GM21717 (cell line): ENCODE measurements around the gene RBMS2.
A peak's percentile ranks its signal among the peaks of the same experiment; 100 is the strongest.

Experiments used
- ATAC-seq: cut with Tn5 transposase; IDR thresholded peaks from one replicate; pipeline ENCODE4 v1.9.1; 2021; ENCODE audit warnings: mild to moderate bottlenecking, moderate library complexity; ENCODE audit not compliant: unreplicated experiment

Gene RBMS2

DNA sequence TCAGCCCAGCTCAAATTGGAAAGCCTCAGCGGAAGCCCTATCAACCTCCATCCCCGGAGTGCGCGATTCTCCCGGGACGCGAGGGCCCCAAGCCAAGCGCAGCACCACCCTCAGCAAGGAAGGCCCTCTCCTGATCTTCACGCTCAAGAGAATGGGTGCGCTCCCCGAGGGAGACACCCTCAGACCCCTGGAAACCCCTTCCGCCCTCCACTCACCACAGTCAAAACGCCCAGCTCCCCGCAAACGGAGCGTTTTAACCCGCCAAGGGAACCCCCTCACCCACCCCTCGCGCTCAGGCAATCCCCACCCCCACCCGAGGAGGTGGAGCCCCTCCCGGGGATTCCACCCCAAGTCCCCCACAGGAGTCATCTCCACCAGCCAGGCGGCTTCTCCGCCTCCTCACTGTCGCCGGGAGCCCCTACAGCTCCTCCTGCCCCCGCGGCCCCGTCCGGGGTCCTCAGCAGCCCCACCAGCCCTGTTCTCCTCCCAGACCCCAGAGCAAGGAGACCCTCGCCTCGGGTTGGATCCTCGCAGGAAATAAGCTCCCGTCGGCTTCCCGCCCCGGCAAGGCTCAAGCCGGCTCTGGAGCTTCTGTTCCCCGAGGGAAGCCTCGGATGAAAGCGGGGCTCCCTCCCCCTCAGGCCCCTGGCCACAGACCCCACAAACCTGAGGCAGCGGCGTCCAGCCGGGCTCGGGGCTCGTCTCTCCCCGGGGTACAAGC, 108.0 kb downstream of the RBMS2 start:
- ATAC-seq = peak; percentile 13

DNA sequence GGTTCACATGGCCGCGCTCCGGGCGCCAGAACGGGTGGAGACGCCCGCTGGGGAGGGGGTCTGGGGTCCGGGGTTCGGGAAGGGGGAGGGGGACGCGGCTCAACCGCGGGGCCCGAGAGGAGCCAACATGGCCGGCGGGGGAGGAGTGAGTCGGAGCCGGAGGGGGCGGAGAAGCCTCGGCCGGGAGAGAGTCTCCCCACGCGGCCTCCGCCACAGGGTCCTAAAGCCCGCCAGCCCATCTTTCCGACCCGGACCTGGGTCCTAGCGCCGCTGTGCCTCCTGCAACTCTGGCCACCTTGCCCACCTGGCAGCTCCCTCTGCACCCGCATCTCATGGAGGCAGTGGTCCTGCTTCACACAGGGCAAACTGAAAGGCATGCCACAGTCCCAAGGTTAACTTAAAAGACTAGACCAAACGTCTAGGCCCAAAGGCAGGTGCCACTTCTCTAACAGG, 108.6 kb downstream of the RBMS2 start, which contains the start of gene BAZ2A:
TSS of gene BAZ2A (minus strand) at position 147 of the 453 bp plus-strand sequence. CDS start 12,796 bp downstream, outside the sequence.
- peak; percentile 39 for ATAC-seq

DNA sequence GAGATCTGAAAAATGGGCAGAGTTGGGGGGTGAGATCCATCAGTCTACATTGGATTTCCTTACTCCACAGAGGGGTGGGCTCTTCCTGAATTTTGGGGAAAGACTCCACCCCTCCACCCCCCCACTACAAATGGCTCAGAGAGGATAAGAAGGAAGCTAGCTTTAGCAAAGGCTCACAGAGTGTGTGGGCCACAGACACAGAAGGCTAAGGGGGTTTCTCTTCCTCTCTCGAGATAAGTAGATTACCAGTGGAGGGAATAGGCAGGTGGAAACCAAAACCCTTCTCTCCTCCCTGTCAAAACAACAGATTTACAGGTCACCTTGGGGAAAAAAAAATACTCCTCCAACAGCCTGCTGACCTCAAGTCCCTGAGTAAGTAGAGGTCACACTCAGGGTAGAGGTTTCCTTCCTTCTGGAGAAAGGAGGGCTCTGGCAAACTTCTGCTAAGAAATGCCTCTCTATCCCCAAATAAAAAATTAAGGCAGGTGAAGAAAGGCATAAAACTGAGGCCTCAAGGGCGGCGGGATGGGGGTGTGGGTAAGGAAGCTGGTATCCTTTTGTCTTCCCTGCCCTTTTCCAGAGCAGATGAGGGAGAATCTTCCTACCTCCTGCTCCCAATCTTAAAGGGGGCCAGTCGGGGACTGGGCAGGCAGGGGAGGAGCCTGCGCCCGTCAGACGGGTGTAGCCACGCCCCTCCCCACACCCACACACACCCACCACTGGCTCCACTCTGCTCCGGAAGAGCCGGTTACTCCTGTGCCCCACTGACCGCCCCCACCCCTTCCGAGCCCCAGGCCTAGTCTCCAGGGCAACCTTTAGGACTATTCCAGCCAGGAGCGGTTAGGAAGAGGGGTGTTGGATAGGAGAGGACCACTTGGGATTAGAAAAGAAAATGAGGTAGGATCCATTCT, 110.4 kb downstream of the RBMS2 start:
- ATAC-seq = peak; percentile 19

- no peak for ATAC-seq
Measured at GRCh38 chr12:56632701-56633467, 111.3 kb downstream of the RBMS2 start.

DNA sequence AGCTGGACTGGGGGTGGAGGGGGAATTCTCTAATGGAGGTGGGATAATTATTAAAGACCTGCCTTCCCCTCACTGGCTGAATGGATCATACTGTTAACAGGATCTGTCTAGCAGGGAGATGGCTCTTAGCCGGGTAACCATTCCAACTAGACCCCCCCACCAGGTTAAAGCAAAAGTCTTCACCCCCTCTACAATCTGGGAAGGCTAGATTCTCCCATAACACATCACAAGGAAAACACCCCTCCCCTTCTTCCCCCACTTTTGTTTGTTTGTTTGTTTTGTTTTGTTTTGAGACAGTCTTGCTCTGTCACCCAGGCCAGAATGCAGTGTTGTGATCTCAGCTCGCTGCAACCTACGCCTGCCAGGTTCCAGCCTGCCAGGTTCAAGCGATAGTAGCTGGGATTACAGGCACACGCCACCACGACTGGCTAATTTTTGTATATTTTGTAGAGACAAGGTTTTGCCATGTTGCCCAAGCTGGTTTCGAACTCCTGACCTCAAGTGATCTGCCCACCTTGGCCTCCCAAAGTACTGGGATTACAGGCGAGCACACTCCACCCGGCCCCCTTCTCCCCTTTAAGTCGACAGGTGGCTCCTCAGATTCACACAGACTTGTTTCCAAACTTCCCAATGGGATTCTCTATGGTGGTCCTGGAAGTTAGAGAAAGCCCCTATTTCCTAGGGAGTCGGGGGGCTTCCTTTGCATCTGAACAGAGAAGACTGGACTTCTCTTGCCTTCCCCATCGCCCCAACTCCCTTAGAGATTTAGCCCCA, 112.0 kb downstream of the RBMS2 start:
- no peak for ATAC-seq

- no peak for ATAC-seq
Measured at GRCh38 chr12:56634242-56634836, 112.7 kb downstream of the RBMS2 start.

DNA sequence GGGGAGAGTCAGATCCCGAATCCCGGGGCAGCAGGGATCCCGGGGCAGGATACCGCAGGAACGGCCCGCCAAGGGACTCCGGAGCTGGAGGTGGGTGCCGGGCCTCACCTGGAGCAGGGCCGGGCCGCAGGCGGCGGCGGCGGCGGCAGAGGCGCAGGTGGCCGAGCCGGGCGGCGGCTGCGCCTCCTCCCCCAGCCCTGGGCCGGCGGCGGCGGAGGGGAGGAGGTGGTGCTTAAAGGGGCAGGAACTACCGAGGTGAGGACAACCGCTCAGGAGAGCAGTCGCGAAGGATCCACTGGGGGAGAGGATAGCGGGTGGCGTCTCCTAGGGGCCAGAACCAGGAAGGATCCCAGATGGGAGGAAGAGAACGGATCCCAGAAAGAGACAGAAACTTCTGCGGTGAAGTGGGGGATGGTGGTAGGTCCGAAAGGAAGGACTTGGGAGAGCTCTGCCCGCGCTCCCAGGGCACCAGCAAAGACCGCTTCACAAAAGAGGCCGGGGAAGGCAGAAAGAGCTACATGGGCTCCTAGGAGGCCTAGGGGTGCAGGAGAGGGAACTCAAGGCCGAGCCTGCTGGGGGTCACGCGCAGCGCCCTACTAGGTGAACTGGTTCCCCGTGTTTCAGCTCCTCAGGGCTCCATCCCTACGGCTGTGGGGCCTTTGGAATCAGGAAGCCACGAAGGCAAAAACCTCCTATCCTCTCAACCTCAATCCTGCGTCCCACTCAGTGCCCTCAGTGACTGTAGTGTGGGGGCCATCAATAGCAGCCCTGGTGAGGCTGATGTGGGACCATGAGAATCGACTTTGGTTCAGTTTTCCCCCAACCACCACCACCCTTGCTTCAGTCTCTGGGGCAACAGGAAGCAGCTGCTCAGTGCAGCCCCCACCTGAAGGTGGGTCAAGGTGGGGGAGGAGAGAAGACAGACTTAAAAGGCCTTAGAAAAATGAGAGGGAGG, 113.5 kb downstream of the RBMS2 start:
- peak; percentile 33 for ATAC-seq

DNA sequence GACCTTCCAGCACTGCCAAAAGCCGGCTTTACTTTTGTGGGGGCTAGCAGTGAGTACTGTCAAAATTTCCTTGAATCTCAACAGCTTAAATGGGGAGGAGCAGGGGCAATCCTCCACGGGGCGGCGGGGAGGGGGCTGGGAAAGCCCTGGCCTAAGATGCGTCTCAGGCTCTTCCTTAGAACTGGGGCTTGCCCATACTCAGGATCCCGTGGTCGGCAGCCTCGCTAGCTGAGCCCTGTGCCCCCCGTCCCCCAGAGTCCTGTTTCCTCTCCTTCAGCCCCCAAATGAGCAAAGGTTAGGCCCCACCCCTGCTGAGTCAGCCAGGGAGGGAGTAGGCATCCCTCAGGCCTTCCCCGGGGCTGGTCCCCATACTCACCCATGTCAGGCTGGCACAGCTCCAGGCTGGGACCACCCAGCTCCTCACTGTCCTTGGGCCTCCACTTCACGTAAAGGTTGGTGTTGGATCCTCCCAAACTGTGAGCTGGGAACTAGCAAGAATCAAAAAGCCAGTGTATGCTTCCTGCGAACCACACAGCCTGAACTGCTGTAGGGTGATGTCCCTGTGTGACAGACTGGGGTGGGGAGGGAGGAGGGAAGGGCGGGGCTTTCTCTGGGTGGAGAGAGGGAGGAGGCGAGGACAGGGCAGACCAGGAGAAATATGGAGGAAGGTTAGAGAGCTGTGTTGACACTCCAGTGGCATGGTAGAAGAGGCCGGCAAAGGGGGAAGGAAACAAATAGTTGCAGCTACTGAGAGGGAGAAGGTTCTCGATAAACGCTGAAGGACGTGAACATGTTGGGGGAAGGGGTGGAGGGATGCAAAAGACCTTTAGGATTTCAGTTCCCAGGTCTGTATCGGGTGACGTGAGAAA, 114.4 kb downstream of the RBMS2 start:
- peak; percentile 36 for ATAC-seq

GRCh38 chr12:56636675-56637540, 115.3 kb downstream of the RBMS2 start:
- ATAC-seq = peak; percentile 49

DNA sequence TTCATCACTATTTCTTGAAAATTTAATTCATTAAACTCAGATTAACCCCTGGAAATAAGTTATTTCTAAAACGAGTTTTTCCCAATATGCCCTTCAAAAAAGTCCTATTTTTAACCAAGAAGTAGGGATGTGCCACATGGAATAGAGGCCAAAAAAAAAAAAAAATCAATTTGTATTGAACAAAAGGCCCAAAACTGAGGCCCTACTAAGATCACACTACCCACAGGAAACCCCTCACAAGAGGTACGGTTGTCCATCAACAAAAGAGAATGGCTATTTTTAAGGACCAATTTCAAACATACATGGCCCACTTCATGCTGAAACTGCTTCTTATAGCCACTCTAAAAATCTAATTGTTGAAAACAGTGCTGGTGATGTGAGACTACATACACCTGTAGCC, 116.0 kb downstream of the RBMS2 start:
- ATAC-seq = no peak

- no peak for ATAC-seq
Measured at GRCh38 chr12:56641219-56641618, 119.6 kb downstream of the RBMS2 start.

- no peak for ATAC-seq
Measured at GRCh38 chr12:56644654-56645053, 123.0 kb downstream of the RBMS2 start.

DNA sequence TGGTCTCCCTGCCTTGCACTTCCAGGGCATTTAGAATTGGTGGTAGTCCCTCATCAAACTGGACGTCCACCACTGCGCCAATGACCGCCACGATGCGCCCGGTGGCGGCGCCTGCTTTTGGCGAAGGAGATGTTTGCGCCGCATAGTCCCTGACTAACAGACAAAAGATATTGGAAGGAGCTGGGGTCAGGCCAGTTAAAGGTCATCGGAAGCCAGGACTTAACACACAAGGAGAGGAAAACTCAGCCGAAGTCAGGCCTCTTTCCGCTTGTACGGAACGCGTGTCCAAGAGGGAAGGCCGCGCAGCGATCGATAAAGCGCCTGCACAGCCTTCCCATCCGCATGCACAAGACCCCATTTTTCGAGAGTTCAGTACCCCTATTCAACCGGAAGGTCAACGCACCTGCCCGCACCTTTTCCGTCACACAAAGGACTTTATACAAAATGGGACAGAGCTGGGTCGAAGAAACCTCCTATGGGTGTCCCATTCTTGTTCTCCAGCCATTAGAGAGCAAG, 123.6 kb downstream of the RBMS2 start:
- ATAC-seq = no peak
